ENCODE data around the gene AGMO.
"Not testable (repeated sequence)": the region's sequence is repeated elsewhere in the genome, so short reads cannot be mapped to it uniquely, and the experiment has no call there.

The AGMO gene

GRCh38 chr7:15334536-15335263 lies 227.1 kb downstream of the AGMO start:
- no peak for DNase-seq
- intact Hi-C loops (cut with DNase I) = no loop called here

GRCh38 chr7:15332956-15333355 lies 228.9 kb downstream of the AGMO start:
- intact Hi-C loops (cut with DNase I) = no loop called here
- DNase-seq = no peak

- intact Hi-C loops (cut with DNase I) = no loop called here
- DNase-seq = no peak
Measured at GRCh38 chr7:15330943-15331342, 230.9 kb downstream of the AGMO start.

DNA sequence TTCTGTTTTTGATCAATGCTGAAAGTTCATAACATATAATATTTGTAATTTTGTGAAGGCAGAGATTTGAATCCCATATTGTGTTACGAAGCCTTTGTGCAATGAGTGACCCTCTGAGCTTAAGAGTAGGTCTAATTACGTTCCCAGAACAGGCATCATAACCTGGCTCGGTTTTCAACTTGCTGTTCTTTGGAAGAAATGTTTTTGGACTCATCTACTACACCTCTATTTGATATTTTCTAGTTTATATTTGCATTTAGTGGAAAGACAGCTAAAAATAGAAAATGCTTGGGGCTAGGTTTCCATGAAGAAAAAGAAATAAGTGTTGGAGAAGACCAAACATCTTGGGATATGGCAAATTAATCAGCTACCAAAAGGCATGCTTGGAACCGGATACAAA lies 234.8 kb downstream of the AGMO start:
- intact Hi-C loops (cut with DNase I) = loop anchor here (2.0 kb wide), 2 partner anchors 228 to 744 kb away; no protein-coding TSS in a partner anchor
- DNase-seq = no peak

DNA sequence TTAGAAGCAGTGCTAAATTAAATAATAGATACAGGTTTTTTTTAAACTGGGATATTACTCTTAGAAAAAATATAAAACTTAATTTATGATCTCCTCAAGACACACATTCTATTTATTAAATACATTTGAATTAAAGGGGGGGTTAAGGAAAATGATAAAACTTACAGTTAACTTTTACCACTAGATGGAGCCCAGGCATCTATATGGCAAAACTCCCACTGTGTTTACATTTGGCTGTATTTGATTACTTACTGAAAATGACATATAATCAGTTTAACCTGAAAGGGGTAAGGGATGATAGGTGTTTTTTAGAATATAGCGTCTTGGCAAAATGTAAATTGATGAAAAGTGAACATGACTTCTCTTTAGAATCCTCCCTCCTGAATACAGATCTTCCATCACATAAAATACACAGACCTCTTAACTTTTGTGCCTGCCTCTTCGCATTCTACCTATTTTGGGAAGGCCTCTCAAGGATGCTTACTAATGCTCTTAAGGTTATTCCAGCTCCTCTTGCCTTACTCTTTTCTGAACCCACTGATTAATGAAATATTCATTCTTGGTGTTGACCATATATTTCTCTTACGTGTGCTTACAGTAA lies 235.7 kb downstream of the AGMO start:
- intact Hi-C loops (cut with DNase I) = loop anchor here (2.0 kb wide), 2 partner anchors 229 to 745 kb away; no protein-coding TSS in a partner anchor
- no peak for DNase-seq

- intact Hi-C loops (cut with DNase I) = loop anchor here (5.0 kb wide), 1 partner anchor 394 kb away; no protein-coding TSS in a partner anchor
- DNase-seq = peak in 1 of 10 donors; percentile 57
Measured at GRCh38 chr7:15323550-15323949, 238.3 kb downstream of the AGMO start.

GRCh38 chr7:15317215-15317614 lies 244.6 kb downstream of the AGMO start:
- no peak for DNase-seq
- intact Hi-C loops (cut with DNase I) = no loop called here

GRCh38 chr7:15315678-15316077 lies 246.1 kb downstream of the AGMO start:
- intact Hi-C loops (cut with DNase I) = no loop called here
- no peak for DNase-seq

DNA sequence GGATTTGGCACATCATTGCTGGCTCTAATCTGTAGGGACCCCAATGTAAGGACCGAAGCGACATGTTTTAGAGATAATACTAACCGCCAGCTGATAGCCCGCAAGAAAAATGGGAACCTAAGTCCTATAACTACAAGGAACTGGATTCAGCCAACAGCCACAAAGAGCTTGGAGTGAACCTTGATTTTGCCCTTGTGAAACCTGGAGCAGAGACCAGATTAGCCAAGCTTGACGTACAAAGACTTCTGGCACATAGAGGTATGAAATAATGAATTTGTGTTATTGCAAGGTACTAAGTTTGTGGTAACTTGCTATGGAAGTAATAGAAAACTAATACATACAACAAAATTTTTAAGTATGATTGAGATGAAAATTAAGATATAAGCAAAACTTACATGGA lies 246.9 kb downstream of the AGMO start:
- intact Hi-C loops (cut with DNase I) = no loop called here
- DNase-seq = no peak

- intact Hi-C loops (cut with DNase I) = no loop called here
- DNase-seq = no peak
Measured at GRCh38 chr7:15313361-15313760, 248.5 kb downstream of the AGMO start.

GRCh38 chr7:15309872-15310271 lies 251.9 kb downstream of the AGMO start:
- no peak for DNase-seq
- intact Hi-C loops (cut with DNase I) = no loop called here

- intact Hi-C loops (cut with DNase I) = no loop called here
Measured at GRCh38 chr7:15308821-15309220, 253.0 kb downstream of the AGMO start.

GRCh38 chr7:15306296-15306695 lies 255.5 kb downstream of the AGMO start:
- intact Hi-C loops (cut with DNase I) = no loop called here
- no peak for DNase-seq

More at GRCh38 chr7:15308821-15309220, 253.0 kb downstream of the AGMO start:
- no peak for DNase-seq

GRCh38 chr7:15305002-15305600 lies 256.7 kb downstream of the AGMO start:
- intact Hi-C loops (cut with DNase I) = no loop called here
- DNase-seq = peak in 6 of 10 donors; percentile 14 to 76 (median 19)

DNA sequence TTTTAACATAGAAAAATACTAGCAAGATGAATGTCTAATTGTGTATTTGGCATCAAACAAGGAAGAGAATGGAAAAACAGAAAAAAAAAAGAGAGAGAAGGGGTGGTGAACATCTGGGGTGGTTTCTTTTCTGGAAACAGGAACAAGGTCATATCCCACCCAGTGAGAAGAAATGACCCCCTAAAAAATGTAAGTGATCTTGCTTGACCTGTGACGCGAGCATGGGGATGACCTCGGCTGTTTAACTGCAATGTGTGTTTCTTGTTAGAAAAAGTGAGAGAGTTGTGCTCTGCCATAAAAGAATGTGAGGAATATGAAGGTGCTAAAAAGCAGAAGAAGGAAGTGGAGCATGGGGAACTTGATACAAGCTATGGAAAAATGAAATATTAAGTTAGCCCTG lies 258.5 kb downstream of the AGMO start:
- intact Hi-C loops (cut with DNase I) = loop anchor here (5.0 kb wide), 2 partner anchors 419 to 769 kb away; no protein-coding TSS in a partner anchor
- no peak for DNase-seq

DNA sequence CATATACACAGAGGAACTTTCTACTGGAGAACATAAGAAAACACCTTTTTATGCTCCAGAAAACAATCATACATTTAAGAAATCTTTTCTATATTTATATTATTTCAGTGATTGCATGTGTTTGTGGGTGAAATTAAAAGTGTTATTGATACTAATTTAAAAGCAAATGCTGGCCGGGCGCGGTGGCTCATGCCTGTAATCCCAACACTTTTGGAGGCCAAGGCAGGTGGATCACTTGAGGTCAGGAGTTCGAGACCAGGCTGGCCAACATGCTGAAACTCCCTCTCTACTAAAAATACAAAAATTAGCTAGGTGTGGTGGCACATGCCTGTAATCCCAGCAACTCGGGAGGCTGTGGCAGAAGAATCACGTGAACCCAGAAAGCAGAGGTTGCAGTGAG lies 260.8 kb downstream of the AGMO start:
- intact Hi-C loops (cut with DNase I) = loop anchor here (5.0 kb wide), 2 partner anchors 421 to 771 kb away; no protein-coding TSS in a partner anchor
- not testable (repeated sequence) for DNase-seq

GRCh38 chr7:15292138-15292537 lies 269.7 kb downstream of the AGMO start:
- intact Hi-C loops (cut with DNase I) = no loop called here
- DNase-seq = no peak

DNA sequence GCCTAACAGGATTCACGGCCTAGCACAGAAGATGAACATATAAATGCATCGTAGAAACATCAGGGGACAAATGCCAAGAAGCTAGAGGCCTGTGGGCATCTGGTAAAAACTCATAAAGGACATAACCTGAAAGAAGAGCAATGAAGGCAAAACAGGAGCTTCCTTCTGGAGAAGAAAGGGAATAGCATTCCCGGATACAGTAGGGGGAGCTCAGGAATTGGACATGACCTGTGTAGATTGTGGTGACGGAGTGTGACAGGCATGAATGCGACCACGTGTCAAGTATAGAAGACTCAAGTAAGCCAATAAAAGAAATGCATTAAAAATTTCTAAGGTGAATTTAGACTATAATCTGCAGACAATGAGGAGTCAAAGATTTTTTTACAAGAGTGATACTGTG lies 270.1 kb downstream of the AGMO start:
- intact Hi-C loops (cut with DNase I) = no loop called here
- DNase-seq = peak in 1 of 10 donors; percentile 13

- DNase-seq = no peak
- intact Hi-C loops (cut with DNase I) = no loop called here
Measured at GRCh38 chr7:15288741-15289140, 273.1 kb downstream of the AGMO start.

DNA sequence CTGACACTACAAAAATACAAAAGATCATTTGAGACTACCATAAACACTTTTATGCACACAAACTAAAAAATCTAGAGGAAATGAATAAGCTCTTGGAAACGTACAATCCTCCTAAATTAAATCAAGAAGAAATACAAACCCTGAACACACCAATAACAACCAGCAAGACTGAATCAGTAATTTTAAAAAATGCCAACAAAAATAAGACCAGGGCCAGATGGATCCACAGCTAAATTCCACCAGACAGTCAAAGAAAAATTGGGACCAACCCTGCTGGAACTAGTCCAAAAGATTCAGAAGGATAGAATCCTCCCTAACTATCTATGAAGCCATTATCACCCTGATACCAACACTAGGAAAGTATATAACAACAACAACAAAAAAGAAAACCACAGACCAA lies 277.4 kb downstream of the AGMO start:
- intact Hi-C loops (cut with DNase I) = no loop called here
- DNase-seq = no peak

GRCh38 chr7:15280078-15280733 lies 281.6 kb downstream of the AGMO start:
- peak in 1 of 10 donors; percentile 71 for DNase-seq
- intact Hi-C loops (cut with DNase I) = no loop called here
